NCI-H2227 (cell line): ENCODE data around the gene CABLES1.
"Not testable (repeated sequence)": the region's sequence is repeated elsewhere in the genome, so short reads cannot be mapped to it uniquely, and the experiment has no call there.

Source experiments
- DNase-seq: peaks from one replicate; lab custom pipeline; 2025; ENCODE audit not compliant: unreplicated experiment; lab: John Stamatoyannopoulos, UW

The CABLES1 gene

DNA sequence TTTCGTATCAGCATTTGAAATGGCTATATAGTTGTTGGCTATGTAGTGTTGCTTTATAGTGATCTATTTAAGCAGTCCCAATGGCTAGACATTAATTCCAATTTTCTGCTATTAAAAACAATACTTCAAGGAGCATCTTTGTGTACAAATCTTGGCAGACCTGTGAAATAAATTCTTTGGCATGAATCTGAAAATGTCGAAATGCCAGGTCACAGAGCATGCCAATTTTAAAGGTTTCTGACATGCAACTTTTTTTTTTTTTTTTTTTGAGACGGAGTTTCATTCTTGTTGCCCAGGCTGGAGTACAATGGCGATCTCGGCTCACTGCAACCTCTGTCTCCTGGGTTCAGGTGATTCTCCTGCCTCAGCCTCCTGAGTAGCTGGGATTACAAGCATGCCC lies 26.8 kb upstream of the CABLES1 start:
- DNase-seq, result no peak

DNA sequence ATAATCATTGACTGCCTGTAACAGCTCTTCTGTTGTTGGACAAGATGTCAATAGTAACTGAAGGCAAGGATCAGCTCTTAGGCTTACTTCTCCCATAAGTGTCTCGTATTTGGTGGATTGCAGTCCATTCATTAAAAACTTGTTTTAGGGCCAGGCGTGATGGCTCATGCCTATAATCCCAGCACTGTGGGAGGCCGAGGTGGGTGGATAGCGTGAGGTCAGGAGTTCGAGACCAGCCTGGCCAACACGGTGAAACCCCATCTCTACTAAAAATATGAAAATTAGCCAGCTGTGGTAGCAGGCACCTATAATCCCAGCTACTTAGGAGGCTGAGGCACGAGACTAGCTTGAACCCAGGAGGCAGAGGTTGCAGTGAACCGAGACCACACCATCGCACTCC lies 26.1 kb upstream of the CABLES1 start:
- not testable (repeated sequence) for DNase-seq

DNA sequence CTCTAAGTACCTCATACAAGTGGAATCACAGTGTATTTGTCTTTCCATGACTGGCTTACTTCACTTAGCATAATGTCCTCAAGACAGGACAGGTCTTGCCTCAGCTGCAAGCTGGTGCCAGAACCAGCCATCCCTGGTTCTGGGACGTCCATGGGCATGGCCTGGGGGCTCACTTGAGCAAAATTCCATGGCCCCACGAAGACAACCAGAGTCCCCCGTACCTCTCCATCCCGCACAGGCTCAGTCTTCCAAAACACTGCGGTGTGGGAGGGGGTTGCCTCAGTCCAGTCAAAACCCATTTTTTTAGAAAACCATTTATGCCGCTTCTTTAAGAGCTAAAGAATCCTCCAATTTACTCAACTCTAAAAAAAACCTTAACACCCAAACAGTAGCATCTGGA lies 21.7 kb upstream of the CABLES1 start:
- DNase-seq, result no peak

GRCh38 chr18:23114171-23114881 lies 21.0 kb upstream of the CABLES1 start:
- peak; percentile 88 for DNase-seq

- no peak for DNase-seq
Measured at GRCh38 chr18:23114911-23115310, 20.4 kb upstream of the CABLES1 start.

- no peak for DNase-seq
Measured at GRCh38 chr18:23115683-23116096, 19.6 kb upstream of the CABLES1 start.

DNA sequence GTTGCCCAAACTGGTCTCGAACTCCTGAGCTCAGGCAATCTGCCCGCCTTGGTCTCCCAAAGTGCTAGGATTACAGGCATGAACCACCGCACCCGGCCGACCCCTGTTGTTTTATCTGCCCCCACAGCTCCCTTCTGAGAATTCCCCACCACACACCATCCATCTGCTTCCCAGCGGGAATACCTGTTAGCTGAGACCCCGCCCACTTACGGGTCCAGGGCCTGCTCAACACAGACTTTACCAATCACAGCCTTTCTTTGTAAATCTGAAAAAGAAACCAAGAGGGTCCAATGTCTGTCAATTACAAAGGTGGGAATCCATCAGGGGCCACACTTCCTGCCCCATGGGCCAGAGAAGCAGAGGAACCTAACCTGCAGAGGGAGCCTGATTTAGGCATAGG lies 14.2 kb upstream of the CABLES1 start:
- no peak for DNase-seq

- DNase-seq, result no peak
Measured at GRCh38 chr18:23122334-23123229, 12.7 kb upstream of the CABLES1 start.

GRCh38 chr18:23126376-23127056 lies 8.8 kb upstream of the CABLES1 start:
- DNase-seq, result peak; percentile 27

DNA sequence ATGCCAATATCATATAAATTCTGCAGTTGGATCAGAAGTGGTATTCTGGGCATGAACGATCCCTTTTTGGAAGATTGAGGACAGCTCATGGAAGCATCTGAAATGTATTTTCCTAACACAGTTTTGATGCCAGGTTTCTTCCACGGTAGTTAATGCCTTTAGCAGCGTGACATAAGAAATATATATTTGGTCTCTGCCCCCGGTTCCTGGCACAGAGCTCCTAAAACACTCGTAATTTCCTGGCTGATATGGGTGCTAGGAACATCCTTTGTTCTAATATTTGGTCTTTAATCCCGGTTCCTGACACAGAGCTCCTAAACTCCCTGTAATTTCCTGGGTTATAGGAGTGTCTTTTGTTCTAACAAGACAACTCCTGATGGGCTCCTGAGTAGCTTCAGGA lies 8.2 kb upstream of the CABLES1 start:
- no peak for DNase-seq

GRCh38 chr18:23129355-23130002 lies 5.8 kb upstream of the CABLES1 start:
- no peak for DNase-seq

- DNase-seq, result peak; percentile 85
Measured at GRCh38 chr18:23131693-23132319, 3.5 kb upstream of the CABLES1 start.

DNA sequence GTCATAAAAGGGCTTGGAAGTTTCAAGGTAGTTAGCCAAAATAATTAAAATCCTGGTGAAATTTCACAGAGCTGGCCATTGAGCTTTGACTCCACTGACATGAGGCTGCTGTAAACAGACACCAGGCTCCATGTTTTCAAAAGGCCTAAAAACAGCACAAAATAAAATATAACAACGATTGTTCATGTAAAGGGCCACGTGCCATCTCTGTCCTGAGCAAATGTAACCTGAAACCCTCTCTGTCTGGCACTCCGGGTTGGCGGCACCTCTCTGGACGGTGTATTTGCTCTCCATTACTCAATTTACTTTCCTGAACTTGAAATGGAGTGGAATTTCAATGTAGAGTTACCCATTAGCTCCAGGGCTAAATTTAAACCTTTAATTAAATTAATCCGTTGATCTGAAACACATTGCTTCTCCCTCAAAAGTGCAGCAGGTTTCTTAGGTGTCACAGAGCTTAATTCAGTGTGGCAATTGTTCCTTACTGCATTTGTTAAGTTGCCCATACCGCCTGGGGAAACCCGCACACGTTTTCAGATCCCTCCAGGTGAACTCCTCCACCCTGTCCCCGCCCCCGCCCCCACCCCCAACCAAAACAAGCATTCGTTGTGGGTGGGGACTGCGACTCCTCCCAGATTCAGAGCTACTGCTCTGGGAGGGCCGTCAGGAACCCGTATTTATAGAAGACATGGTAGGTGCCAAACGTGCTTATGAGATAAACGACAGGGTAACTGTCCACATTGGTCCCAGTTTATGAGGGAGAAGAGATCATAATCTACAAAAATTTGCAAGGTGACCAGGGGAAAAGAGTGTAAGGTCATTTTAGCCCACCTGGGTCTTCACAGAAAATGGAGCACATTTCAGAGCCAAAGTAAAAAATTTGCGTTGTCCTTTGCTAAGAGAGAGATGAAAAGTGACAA lies 1.2 kb upstream of the CABLES1 start:
- peak; percentile 24 for DNase-seq

DNA sequence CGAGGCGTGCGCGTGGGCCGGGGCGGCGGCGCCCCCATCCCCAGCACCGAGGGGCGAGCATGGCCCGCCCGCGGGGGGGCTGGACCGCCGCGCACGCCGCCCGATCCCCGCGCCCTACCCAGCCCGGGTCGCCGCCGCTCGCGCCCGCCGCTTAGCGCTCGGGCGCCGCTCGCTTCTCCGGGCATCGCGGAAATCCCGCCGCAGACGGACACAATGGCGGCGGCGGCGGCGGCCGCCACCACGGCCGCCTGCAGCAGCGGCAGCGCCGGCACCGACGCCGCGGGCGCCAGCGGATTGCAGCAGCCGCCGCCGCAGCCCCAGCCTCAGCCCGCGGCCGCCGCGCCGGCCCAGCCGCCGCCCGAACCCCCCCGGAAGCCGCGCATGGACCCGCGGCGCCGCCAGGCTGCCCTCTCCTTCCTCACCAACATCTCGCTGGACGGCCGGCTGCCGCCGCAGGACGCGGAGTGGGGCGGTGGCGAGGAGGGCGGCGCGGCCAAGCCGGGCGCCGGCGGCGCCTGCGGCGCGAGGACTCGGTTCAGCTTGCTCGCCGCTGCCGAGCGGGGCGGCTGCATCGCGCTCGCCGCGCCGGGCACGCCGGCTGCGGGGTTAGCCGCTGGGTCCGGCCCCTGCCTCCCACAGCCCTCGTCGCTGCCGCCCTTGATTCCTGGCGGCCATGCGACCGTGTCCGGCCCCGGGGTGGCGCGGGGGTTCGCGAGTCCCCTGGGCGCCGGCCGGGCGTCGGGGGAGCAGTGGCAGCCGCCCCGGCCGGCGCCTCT lies 453 bp downstream of the CABLES1 start:
- DNase-seq, result peak; percentile 66

- no peak for DNase-seq
Measured at GRCh38 chr18:23136326-23137096, 1.2 kb downstream of the CABLES1 start.

DNA sequence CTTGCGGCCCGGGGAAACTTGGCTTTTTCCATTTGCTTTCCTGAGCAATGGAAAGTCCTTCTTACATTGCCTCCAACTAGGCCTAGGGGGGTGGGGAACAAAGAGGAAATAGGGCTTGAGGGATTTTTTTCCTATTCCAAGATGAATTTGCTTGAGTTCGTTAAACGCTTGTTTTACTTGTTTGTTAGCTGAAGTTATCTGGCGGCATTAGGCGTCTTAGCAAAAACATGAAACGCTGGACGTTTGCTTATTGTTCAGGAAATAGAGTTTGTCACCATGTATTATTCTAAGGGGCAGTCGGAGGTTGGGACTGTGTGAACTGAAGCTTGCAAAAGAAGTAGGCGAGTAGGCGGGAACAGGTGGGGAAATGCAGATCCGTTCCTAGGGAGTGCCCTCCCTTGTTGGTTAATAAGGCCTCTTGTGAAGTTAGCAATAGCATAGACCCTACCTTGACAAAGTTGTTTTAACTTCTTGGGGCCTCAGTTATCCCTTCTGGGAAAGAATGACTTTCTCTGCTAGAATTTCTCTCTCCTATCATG lies 1.9 kb downstream of the CABLES1 start:
- DNase-seq, result no peak

DNA sequence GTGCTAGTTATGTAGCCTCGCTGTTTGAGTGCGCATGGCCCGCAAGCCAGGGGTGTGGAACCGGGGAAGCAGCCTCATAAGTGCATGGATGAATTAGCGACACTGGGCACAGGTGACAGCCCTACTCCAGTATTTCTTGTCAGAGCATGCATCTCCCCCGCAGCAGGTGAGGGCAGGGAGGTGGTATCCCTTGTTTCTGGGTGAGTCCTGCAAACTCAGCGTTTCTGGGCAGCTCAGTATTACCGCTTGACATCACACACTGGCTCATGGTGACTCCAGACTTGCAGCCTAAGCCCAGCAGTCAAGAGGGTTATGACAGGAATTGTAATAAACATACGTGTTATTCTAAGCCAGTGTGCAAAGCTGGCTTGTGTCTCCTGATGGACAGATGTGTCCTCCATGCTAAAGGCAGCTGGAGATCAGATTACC lies 2.5 kb downstream of the CABLES1 start:
- no peak for DNase-seq

DNA sequence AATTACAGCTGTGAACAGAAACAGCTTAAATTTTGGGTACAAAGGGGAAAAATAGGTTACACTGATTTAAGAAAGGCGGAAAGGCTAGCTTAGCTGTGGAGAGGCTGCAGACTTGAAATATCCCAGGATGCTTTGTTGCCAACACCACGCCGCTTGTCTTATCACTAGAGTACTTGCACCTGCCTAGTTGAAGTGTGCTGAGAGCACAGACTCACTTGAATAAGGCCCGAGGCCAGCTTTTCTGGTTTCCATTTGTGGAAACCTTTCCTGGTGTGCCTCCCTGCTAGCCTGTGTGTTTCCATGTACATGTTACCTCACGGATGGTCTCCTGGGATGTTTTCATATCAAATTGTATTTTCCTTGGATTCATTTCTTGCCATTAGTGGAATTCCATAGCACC lies 3.2 kb downstream of the CABLES1 start:
- no peak for DNase-seq
